Hepatic stellate cell (primary cell): ENCODE results near the gene NHS.
A peak's percentile ranks its signal among the peaks of the same experiment; 100 is the strongest.
"Not testable (repeated sequence)": the region's sequence is repeated elsewhere in the genome, so short reads cannot be mapped to it uniquely, and the experiment has no call there.

Experiments
- DNase-seq: peaks from one replicate; pipeline ENCODE4 v3.0.0; 2011; ENCODE audit warnings: low spot score

The NHS gene

DNA sequence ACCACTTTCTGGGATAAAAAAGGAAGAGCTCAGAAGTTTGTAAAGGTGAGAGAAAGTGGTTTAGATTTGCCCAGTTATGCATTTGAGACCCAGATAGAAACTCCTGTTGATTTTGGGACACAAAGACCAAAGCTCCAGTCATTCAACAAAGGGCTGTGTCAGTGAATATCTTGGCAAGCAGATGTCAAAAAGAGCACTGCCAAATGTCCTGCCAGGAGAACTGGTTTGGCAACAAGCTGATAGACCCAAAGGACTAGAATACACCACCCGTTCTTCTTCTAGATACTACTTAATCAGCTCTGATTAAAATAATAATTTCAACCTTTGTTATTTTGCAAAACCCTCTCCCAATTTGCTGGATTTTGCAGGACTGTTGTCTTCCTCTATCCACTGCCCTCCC, 121.4 kb downstream of the NHS start:
- DNase-seq = no peak

- DNase-seq = no peak
These were observed 122.2 kb downstream of the NHS start for GRCh38 chrX:17497193-17497592.

DNA sequence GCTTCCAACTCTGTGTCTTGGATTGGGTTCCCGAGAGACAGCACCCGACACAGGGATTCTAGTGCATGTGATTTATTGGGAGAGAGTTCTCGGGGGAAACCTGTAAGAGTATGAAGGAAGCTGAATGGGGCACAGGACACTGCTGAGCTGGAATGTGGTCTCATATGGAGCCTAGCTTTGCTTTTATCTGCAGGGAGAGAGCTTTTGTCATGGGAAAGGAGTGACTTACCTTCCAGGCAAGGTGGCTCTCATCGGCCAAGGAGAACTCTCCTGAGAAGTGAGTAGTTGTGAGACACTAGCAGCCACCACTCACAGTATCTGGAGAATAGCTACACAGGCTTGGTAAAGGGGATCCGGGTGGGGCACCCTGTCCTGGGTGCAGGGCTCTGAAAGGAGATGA, 124.5 kb downstream of the NHS start:
- no peak for DNase-seq

- DNase-seq = no peak
These were observed 125.2 kb downstream of the NHS start for GRCh38 chrX:17500145-17500579.

DNA sequence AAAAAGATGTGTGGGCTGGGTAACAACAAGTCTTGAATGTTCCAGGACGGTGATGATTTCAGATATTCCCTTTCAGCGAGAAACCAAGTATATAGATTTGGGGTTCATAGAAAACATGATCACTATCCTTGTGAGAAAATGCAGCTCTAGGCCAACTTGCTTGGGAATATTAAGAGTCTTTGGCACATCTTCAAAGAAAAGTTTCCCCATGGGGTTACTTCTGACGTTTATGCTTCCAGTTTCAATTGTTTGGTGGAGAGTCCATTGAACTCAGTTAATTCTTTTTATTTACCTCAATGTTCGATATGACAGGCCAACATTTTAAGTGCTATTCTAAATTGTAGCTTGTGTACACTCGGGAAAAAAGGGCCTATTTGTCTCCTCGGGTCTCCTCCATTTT, 126.7 kb downstream of the NHS start:
- DNase-seq = no peak

- DNase-seq = not testable (repeated sequence)
These were observed 131.4 kb downstream of the NHS start for GRCh38 chrX:17506352-17506751.

DNA sequence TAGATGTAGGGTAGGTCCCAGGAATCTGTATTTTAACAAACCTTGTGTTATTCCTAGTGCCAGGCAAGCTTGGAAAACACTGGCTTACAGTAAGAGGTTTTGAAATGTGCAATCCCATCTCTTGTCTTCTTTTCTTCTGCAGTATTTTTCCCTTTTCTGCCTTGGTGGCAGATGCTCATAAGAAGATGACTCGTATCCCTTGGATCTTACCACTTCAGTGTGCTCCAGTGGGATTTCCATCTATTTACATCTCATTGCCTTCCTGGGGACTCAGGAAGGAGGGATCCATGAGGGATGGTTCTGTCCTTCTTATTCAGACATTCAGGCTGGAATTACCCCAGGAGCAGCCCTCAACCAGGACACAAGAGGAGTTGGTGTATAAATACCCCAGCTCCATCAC, 136.6 kb downstream of the NHS start:
- DNase-seq = no peak

DNA sequence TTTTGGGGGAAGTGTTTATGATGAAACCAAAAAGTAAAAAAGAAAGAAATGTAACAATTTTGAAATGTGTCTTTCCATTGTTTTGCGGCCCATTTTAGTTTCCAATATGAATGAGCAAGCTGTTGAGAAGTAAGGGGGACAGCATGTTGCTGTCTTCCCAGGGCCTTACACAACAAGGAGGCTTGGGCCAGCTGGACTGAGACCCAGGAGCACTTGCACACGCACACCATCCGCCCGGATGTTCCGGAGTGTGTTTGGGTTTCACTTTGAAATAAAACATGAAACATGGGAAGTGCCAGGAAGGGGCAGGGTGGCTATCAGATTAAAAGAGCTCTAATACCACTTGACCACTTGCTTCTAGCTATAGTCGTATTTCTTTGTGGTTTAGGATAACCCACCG, 144.4 kb downstream of the NHS start:
- DNase-seq = peak; percentile 9

GRCh38 chrX:17520016-17520615, 145.1 kb downstream of the NHS start:
- DNase-seq = no peak

GRCh38 chrX:17521871-17522693, 147.1 kb downstream of the NHS start:
- DNase-seq = peak; percentile 31

GRCh38 chrX:17525266-17525665, 150.3 kb downstream of the NHS start:
- no peak for DNase-seq

- DNase-seq = no peak
These were observed 151.0 kb downstream of the NHS start for GRCh38 chrX:17525762-17526555.

DNA sequence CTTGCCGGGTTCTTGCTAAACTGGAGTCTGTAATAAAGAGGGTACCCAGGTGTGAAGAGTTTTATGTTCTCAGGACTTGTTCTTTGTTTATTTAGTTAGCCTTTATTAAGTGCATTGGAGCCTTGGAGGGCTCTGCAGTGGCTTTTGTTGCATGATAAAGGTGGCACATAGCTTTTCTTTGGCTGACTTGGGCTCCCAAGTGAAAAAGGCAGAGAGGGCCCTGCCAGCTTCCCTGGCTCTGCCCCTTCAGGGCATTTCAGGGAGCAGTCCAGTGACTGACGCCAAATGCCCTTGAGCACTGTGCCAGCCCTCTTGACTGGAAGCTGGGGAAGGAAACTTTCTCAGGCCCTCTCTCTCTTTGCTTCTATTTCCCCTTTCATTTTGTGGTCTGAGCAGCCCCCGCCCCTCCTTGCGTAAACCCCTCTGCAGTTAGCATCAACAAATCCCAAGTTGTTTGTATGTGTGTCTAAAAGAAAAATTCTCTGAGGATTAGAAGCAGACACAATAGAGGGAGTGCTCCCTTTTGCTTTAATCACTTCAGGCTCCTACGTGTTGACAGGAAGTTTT, 152.2 kb downstream of the NHS start:
- no peak for DNase-seq

- no peak for DNase-seq
These were observed 152.9 kb downstream of the NHS start for GRCh38 chrX:17527922-17528321.

GRCh38 chrX:17529151-17529745, 154.2 kb downstream of the NHS start:
- DNase-seq = no peak

DNA sequence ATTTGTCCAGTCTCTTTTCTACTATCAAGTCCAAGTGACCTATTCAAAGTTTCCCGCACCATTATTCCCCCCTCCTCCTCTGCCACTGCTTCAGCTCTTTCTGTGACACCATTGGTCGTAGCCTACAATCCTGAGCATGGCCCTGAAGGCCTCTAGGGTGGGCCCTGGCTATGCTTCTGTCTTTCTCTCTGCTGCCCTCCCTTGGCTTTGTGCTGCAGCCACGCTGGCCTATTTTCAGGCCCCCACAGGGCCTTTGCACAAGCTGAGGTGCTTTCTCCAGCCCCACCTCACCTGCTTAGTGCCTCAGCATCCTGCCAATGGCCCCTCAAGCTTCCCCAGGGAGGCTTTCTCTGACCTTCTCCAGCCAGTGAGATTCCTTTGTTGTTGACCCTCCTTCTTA, 156.5 kb downstream of the NHS start:
- no peak for DNase-seq

DNA sequence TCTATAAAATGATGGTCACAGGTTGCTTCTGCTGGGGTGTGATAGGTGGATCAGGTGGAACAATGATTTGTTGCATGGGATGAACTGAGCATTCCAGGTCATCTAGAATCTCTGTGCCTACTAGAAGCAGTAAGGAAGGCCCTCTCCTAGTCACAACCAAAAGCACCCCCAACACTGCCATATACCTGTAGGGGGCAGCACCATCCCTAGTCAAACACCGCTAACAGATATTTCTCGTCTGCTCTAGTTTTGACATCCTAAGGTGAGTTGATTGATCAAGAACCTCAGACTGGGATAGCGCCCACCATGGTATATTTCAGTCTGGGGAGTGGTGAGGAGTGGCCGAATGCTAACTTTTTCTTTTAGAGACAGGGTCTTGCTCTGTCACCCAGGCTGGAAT, 160.2 kb downstream of the NHS start:
- peak; percentile 21 for DNase-seq

DNA sequence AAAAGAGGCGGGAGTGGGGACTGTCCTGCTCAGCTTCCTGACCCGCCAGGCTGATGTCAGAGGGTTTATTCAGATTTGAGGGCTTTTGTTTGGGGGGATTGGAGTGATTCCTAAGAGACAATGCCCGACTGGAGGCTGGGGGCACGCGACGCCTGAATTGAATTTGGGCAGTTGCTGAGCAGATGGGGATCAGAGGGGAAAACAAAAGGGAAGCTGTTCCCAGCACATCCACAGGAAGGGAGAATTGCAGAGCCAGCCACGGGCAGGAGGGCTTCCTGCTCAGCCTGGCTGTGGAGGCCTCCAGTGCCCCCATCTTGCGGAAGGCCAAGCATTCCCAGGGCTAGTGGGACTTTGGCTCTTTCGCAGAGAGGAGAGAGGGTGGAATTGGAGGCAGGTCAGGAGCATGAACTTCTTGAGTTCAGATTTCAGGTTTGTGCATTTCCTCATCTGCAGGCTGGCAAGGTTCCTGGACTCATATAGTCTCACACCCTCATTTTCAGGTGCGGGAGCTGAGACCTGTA, 162.8 kb downstream of the NHS start:
- DNase-seq = no peak

DNA sequence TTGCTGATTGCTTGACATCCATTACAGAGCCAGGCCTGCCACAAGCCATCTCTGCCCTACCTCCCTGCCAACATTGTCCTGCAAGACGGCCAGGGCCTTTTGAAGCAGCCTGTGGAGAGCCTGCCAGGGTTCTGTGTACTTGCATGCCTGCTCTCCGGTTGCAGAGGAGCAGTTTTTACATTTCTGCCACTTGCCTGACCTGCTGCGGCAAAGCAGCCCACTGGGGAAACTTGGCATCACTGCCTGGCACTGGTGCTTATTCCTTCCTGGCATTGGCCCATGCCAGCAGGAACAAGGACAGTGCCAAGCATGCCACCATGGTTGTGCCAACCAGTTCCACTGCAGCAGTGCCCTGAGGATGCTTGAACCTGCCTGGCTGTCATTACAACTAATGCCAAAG, 167.1 kb downstream of the NHS start:
- no peak for DNase-seq

- DNase-seq = no peak
These were observed 169.8 kb downstream of the NHS start for GRCh38 chrX:17544821-17545220.

DNA sequence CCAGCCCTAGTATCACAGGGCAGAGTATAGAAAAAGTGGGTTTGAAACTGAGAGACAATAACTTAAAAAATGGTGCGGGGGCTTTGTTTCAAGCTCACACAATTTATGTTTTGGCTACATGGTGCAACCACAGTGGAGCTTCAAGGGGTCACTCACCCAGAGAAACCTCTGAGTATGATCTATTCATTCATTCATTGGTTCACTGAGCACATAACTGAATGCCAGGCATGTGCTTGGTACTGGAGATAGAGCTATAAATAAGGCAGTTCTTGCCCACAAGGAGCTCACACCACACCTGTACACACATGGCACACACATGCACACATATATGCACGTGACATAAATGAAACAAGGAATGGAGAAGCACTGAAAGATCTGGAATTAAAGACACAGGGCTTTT, 171.4 kb downstream of the NHS start:
- no peak for DNase-seq

DNA sequence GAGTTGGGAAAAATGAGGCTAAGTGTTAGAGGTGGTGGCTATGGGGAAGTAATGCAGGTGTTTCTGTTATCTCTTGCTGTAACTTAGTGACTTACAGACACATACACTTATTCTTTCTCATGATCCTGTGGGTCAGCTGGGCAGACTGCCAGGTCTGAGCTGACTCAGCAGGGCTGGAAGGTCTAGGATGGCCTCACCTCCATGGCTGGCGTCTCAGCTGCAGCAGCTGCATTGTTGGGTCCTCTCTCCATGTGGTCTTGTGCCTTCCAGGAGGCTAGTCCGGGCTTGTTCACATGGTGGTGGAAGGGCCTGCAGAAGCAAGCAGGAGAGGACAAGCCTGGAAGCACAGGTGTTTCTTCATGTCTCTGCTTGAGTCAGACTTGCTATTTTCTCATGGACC, 172.7 kb downstream of the NHS start:
- DNase-seq = peak; percentile 29
